ENCODE measurements around the gene OPCML. TPM values are rescaled to one million over a fixed set of nuclear protein-coding genes. Genes with fewer than 3 reads are reported as not detected.

The OPCML gene
- total RNA-seq, 1 donor from 2014 or later = not detected

DNA sequence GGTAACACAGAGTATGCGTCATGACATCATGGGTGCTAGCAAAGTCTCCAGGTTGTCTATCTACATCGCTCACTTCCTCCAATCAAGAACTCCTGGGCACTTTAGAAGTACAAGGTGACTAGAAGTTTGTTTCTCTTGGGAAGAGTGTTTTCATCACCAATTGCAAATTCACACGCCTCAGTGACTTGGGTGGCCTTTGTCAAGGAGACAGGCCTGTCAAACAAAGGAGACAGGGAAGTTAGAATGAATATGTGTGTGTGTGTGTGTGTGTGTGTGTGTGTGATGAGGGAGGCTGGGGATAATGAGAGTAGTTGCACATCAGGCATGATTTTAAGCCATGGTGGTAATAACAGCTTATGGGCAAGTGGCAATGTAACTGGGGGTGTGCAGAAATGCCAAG is 953.2 kb downstream of the OPCML start:
- ChIA-PET CTCF (no interaction called here), POLR2A (no interaction called here)
- intact Hi-C loops (cut with micrococcal nuclease) = no loop called here
- H3K36me3 Mint-ChIP-seq (ENCODE audit: low read depth) = no peaks in the 10 kb centered on the region
- DNase-seq (no peak), ATAC-seq (ENCODE audit: low read depth) (no peak)
- H3K4me1 Mint-ChIP-seq = no peaks in the 10 kb centered on the region
- H3K27ac Mint-ChIP-seq = no peak overlapping the region
- H3K9me3 Mint-ChIP-seq = no peaks in the 10 kb centered on the region
- TF ChIP-seq, protein P1, sequence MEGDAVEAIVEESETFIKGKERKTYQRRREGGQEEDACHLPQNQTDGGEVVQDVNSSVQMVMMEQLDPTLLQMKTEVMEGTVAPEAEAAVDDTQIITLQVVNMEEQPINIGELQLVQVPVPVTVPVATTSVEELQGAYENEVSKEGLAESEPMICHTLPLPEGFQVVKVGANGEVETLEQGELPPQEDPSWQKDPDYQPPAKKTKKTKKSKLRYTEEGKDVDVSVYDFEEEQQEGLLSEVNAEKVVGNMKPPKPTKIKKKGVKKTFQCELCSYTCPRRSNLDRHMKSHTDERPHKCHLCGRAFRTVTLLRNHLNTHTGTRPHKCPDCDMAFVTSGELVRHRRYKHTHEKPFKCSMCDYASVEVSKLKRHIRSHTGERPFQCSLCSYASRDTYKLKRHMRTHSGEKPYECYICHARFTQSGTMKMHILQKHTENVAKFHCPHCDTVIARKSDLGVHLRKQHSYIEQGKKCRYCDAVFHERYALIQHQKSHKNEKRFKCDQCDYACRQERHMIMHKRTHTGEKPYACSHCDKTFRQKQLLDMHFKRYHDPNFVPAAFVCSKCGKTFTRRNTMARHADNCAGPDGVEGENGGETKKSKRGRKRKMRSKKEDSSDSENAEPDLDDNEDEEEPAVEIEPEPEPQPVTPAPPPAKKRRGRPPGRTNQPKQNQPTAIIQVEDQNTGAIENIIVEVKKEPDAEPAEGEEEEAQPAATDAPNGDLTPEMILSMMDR (IDR thresholded peaks at IDR 0.05) = no peak
- no peaks in the 10 kb centered on the region for H3K27me3 Mint-ChIP-seq
- H3K4me3 Mint-ChIP-seq = no peak overlapping the region

DNA sequence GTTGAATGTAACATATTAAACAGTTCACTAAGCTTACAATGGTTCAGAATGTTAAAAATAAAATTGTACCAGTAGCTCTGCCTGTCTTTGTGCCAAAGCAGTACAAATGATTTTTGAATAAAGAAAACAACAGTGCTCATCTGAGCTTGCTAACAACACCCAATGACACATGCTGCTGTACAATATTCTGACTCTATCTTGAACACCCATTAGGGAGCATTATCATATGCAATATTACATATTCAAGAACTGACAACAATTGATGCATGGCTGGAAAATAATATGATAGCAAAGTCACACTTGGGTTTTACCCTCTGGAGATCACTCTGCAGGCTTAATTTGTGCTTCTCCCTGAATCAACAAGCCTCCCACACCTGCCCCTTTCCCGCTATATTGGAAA is 953.7 kb downstream of the OPCML start:
- Mint-ChIP-seq H3K36me3 (ENCODE audit: low read depth) (no peaks in the 10 kb centered on the region), H3K27ac (no peak overlapping the region), H3K27me3 (no peaks in the 10 kb centered on the region), H3K4me1 (no peaks in the 10 kb centered on the region), H3K4me3 (no peak overlapping the region), H3K9me3 (no peaks in the 10 kb centered on the region)
- ChIA-PET CTCF (no interaction called here), POLR2A (no interaction called here)
- no peak for ATAC-seq (ENCODE audit: low read depth)
- intact Hi-C loops (cut with micrococcal nuclease) = no loop called here
- no peak for DNase-seq
- TF ChIP-seq, protein P1 (IDR thresholded peaks at IDR 0.05) = no peak

DNA sequence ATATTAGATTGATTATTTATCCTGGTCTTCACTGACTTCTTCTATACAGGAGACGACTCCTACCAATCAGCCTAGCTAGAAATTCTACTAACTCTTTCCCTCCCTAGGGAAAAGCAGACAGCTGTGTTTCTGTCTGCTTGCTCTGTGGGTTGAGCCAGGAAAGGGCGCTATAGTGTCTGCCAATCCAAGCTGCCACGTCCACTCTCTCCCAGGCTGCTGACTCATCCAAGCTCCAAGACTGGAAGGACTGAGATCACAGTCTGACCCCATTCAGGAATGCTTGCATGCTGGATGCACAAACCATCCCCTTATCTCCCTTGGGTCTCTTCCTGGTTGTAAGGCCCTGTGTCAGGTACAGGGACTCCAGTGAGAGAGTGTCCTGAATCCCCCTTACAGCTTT is 955.6 kb downstream of the OPCML start:
- CTCF ChIA-PET = no interaction called here
- Mint-ChIP-seq H3K4me1 (no peaks in the 10 kb centered on the region), H3K27ac (no peak overlapping the region), H3K36me3 (ENCODE audit: low read depth) (no peaks in the 10 kb centered on the region), H3K4me3 (no peak overlapping the region), H3K27me3 (no peaks in the 10 kb centered on the region), H3K9me3 (peaks cover 9% of the 10 kb centered on the region)
- ATAC-seq (ENCODE audit: low read depth) (no peak), DNase-seq (no peak)
- POLR2A ChIA-PET = no interaction called here
- TF ChIP-seq, protein P1 (IDR thresholded peaks at IDR 0.05) = no peak
- intact Hi-C loops (cut with micrococcal nuclease) = no loop called here

DNA sequence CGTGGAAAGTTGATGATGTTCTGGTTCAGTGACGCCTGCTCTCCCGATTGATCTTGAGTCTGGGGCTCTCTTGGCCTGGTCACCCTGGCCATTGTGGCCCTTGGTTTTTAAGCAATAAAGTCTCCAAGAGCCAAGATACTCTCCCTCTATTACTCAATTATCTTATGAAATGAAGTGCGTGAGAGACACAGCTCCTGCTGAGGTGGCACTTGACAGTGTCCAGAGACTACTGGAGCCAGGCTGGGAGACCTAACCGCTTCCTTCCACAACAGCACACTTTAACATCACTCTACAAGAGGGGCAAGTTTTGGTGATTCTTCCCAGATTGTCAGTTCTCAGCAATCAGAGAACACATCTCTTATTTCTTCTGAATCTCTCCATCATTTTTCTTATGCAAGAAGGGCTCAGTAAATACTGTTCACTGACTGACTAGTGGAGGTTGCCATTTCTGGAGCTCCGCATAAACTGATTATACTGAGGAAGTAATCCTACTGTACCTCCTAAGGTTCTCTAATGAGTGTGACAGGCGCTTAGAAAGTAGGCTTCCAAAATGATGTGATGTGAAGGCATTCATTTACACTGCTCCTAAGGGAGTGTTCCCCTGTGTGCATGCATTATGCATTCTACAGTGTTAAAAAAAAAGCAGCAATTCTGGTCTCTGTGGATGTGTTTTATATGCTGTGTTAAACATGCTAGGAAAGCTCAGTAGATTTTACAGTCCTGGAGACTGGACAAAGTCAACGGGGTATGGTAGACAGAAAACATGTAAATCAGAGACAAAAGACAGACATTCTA is 968.0 kb downstream of the OPCML start:
- DNase-seq (no peak), ATAC-seq (ENCODE audit: low read depth) (no peak)
- TF ChIP-seq, protein P1 (IDR thresholded peaks at IDR 0.05) = no peak
- CTCF ChIA-PET = no interaction called here
- POLR2A ChIA-PET = no interaction called here
- Mint-ChIP-seq H3K9me3 (peaks cover 9% of the 10 kb centered on the region), H3K27ac (no peak overlapping the region), H3K4me1 (no peaks in the 10 kb centered on the region), H3K27me3 (no peaks in the 10 kb centered on the region), H3K36me3 (ENCODE audit: low read depth) (no peaks in the 10 kb centered on the region), H3K4me3 (no peak overlapping the region)
- intact Hi-C loops (cut with micrococcal nuclease) = no loop called here

DNA sequence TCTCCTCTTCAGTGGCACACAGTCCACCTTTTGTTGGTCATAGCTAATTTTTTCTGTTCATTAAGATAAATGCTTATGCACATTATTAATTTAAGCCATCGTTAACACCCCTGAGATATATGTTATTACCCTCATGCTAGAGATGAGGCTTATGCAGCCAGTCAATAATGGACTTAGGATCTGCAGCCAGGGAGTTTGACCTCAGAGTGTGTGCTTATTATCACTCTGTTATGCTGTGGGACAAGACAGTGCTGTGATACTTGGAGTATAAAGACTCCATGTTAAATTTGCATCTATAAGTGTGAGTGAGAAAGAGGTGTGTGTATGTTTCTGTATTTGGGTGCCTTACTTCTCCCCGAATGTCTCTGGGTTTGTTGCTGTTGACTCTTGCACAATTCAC is 969.3 kb downstream of the OPCML start:
- Mint-ChIP-seq H3K9me3 (peaks cover 5% of the 10 kb centered on the region), H3K27ac (no peak overlapping the region), H3K4me3 (no peak overlapping the region), H3K36me3 (ENCODE audit: low read depth) (no peaks in the 10 kb centered on the region), H3K4me1 (no peaks in the 10 kb centered on the region), H3K27me3 (no peaks in the 10 kb centered on the region)
- POLR2A ChIA-PET = no interaction called here
- CTCF ChIA-PET = no interaction called here
- intact Hi-C loops (cut with micrococcal nuclease) = no loop called here
- no peak for ATAC-seq (ENCODE audit: low read depth)
- no peak for DNase-seq
- TF ChIP-seq, protein P1 (IDR thresholded peaks at IDR 0.05) = no peak

All from activated B cell treated with CpG ODN at 0.5 μM for 24 hours (primary cell).